ENCODE measurements around the gene TNFRSF12A.

- TF ChIP-seq CTCF (CRISPR knock-in tag; IDR thresholded peaks at IDR 0.05) (no peak), RFX5 (IDR thresholded peaks at IDR 0.05; ENCODE audit: low read depth, low read length) (no peak), JUND (CRISPR knock-in tag; IDR thresholded peaks at IDR 0.05) (no peak), TCF7 (IDR thresholded peaks at IDR 0.05; ENCODE audit: low read depth) (no peak), BHLHE40 (IDR thresholded peaks at IDR 0.05; ENCODE audit: low read length) (no peak), ZHX1 (CRISPR knock-in tag; IDR thresholded peaks at IDR 0.05; ENCODE audit: low read depth) (no peak), EHMT2 (IDR thresholded peaks at IDR 0.05; ENCODE audit: borderline replicate concordance, low read depth, low read length) (no peak), GATA4 (IDR thresholded peaks at IDR 0.05; ENCODE audit: borderline replicate concordance, low read depth) (no peak), EP300 (IDR thresholded peaks at IDR 0.05; ENCODE audit: low read depth in 2 of 2, low read length in 2 of 2) (no peak), EP300 (CRISPR knock-in tag; IDR thresholded peaks at IDR 0.05; ENCODE audit: borderline replicate concordance) (no peak)
Observed at GRCh38 chr16:3059723-3060242, 39.6 kb downstream of the TNFRSF12A start.

Data from HepG2 (cell line).